HEK293 (cell line): ENCODE results near the gene SOX2.

ENCODE experiments used
- CTCF ChIA-PET: fragments of 350-600 bp; formaldehyde crosslinking; extraction: SDS; loops from one replicate; lab custom pipeline; 2021; ENCODE audit warnings: antibody characterized with exemption; lab: Yijun Ruan, JAX
- POLR2A ChIA-PET: fragments of 300-600 bp; formaldehyde crosslinking; extraction: SDS; loops from one replicate; lab custom pipeline; 2020; ENCODE audit warnings: antibody characterized with exemption, inconsistent platforms; lab: Yijun Ruan, JAX
- H3K27ac ChIP-seq: fragments of 200-500 bp; sonication (Bioruptor generic); 2 replicates; pipeline ENCODE4 v1.5.1; 2014; ENCODE audit warnings: low read depth, low read length, control low read depth, inconsistent platforms; ENCODE audit errors: extremely low read depth
- H3K36me3 ChIP-seq, 2 experiments: fragments of 200-500 bp in 1 of 2; sonication (Bioruptor generic) in 1 of 2; 1 replicate in 1 of 2; 2 replicates in 1 of 2; pipeline ENCODE4 v1.5.1; 2014 to 2017; ENCODE audit warnings: inconsistent platforms in 2 of 2, low read length in 2 of 2; ENCODE audit not compliant: control insufficient read depth in 2 of 2, insufficient read depth in 1 of 2
- H3K4me1 ChIP-seq: fragments of 200-500 bp; sonication (Bioruptor generic); 2 replicates; pipeline ENCODE4 v1.5.1; 2014; ENCODE audit warnings: mild to moderate bottlenecking, low read length, inconsistent platforms; ENCODE audit not compliant: control insufficient read depth, insufficient read depth
- H3K4me3 ChIP-seq: 2 replicates; pipeline ENCODE4 v1.5.1; 2011; ENCODE audit warnings: low read depth, mild to moderate bottlenecking, control low read depth, low read length, moderate library complexity
- H3K9me3 ChIP-seq: fragments of 200-500 bp; sonication (Bioruptor generic); 2 replicates; pipeline ENCODE4 v1.5.1; 2014; ENCODE audit warnings: low read depth, low read length, inconsistent platforms; ENCODE audit not compliant: control insufficient read depth, insufficient read depth
- EGR2 ChIP-seq: fragments of 450-650 bp; formaldehyde crosslinking; IDR thresholded peaks from 2 replicates; pipeline ENCODE4 v1.5.1; 2016; ENCODE audit warnings: low read depth, missing biosample characterization, missing genetic modification characterization
- KLF1 ChIP-seq: fragments of 450-650 bp; formaldehyde crosslinking; IDR thresholded peaks from 2 replicates; pipeline ENCODE4 v1.5.1; 2016; ENCODE audit warnings: missing biosample characterization, missing genetic modification characterization
- MEIS1 ChIP-seq: sonication (generic); formaldehyde crosslinking; IDR thresholded peaks from 2 replicates; pipeline ENCODE4 v1.8.1; 2022; ENCODE audit warnings: missing genetic modification reagents, mild to moderate bottlenecking, borderline replicate concordance
- SP2 ChIP-seq: fragments of 450-650 bp; formaldehyde crosslinking; IDR thresholded peaks from 2 replicates; pipeline ENCODE4 v1.5.1; 2016; ENCODE audit warnings: missing biosample characterization, missing genetic modification characterization
- ZFP3 ChIP-seq: fragments of 450-650 bp; formaldehyde crosslinking; IDR thresholded peaks from 2 replicates; pipeline ENCODE4 v1.5.1; 2016; ENCODE audit warnings: low read depth, missing biosample characterization, missing genetic modification characterization
- ZNF16 ChIP-seq: fragments of 450-650 bp; formaldehyde crosslinking; IDR thresholded peaks from 2 replicates; pipeline ENCODE4 v1.5.1; 2016; ENCODE audit warnings: low read depth, missing biosample characterization, missing genetic modification characterization
- ZNF169 ChIP-seq: fragments of 450-650 bp; formaldehyde crosslinking; IDR thresholded peaks from 2 replicates; pipeline ENCODE4 v1.5.1; 2016; ENCODE audit warnings: missing biosample characterization, missing genetic modification characterization
- ZNF529 ChIP-seq: fragments of 450-650 bp; formaldehyde crosslinking; IDR thresholded peaks from 2 replicates; pipeline ENCODE4 v1.5.1; 2017; ENCODE audit warnings: missing genetic modification characterization, missing biosample characterization; ENCODE audit not compliant: insufficient replicate concordance
- ZNF548 ChIP-seq: fragments of 450-650 bp; formaldehyde crosslinking; IDR thresholded peaks from 2 replicates; pipeline ENCODE4 v1.5.1; 2016; ENCODE audit warnings: missing biosample characterization, missing genetic modification characterization
- ZNF561 ChIP-seq: fragments of 450-650 bp; IDR thresholded peaks from 2 replicates; pipeline ENCODE4 v1.5.1; 2018; ENCODE audit warnings: missing biosample characterization, missing genetic modification characterization, borderline replicate concordance
- ZNF768 ChIP-seq: fragments of 450-650 bp; formaldehyde crosslinking; IDR thresholded peaks from 2 replicates; pipeline ENCODE4 v1.5.1; 2018; ENCODE audit warnings: missing biosample characterization, mild to moderate bottlenecking, missing genetic modification characterization
- TF ChIP-seq, protein P1 (sequence below): fragments of 450-650 bp; formaldehyde crosslinking; IDR thresholded peaks from 2 replicates; pipeline ENCODE4 v1.5.1; 2016; ENCODE audit warnings: missing biosample characterization, missing genetic modification characterization
- TF ChIP-seq, protein P2 (sequence below): fragments of 450-650 bp; formaldehyde crosslinking; IDR thresholded peaks from 2 replicates; pipeline ENCODE4 v1.5.1; 2016; ENCODE audit warnings: missing biosample characterization, missing genetic modification characterization
- TF ChIP-seq, protein P3 (sequence below): fragments of 450-650 bp; formaldehyde crosslinking; IDR thresholded peaks from 2 replicates; pipeline ENCODE4 v1.5.1; 2016; ENCODE audit warnings: missing biosample characterization, missing genetic modification characterization
- TF ChIP-seq, protein P4 (sequence below): fragments of 450-650 bp; formaldehyde crosslinking; IDR thresholded peaks from 2 replicates; pipeline ENCODE4 v1.5.1; 2016; ENCODE audit warnings: missing biosample characterization, missing genetic modification characterization, borderline replicate concordance
- TF ChIP-seq, protein P5 (sequence below): fragments of 450-650 bp; formaldehyde crosslinking; optimal IDR thresholded peaks from 2 replicates; pipeline ENCODE3; 2016; ENCODE audit warnings: missing biosample characterization, mild to moderate bottlenecking, missing genetic modification characterization
- TF ChIP-seq, protein P6 (sequence below): fragments of 450-650 bp; formaldehyde crosslinking; IDR thresholded peaks from 2 replicates; pipeline ENCODE4 v1.5.1; 2016; ENCODE audit warnings: missing biosample characterization, missing genetic modification characterization
- TF ChIP-seq, protein P7 (sequence below): fragments of 450-650 bp; formaldehyde crosslinking; IDR thresholded peaks from 2 replicates; pipeline ENCODE4 v1.5.1; 2016; ENCODE audit warnings: missing biosample characterization, missing genetic modification characterization, borderline replicate concordance

Gene SOX2

DNA sequence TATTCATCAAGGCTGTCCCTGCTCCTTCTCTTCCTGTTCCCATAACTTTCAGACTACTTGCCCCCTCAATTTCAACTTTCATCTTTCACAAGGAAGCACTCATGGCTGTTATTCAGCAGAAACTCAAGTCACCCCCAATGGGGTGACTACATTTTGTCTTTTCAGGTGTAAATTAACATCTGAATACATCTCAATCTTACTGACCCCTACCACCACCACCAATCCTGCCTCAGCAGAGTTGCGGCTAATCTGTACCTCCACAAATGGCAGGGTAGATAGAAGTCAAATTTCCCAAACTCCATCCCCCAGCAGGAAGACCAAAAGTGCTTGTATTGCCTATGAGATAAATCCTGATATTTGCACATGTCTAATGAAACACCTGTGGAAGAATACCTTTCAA lies 19.2 kb downstream of the SOX2 start (continued):
- TF ChIP-seq, protein P1, sequence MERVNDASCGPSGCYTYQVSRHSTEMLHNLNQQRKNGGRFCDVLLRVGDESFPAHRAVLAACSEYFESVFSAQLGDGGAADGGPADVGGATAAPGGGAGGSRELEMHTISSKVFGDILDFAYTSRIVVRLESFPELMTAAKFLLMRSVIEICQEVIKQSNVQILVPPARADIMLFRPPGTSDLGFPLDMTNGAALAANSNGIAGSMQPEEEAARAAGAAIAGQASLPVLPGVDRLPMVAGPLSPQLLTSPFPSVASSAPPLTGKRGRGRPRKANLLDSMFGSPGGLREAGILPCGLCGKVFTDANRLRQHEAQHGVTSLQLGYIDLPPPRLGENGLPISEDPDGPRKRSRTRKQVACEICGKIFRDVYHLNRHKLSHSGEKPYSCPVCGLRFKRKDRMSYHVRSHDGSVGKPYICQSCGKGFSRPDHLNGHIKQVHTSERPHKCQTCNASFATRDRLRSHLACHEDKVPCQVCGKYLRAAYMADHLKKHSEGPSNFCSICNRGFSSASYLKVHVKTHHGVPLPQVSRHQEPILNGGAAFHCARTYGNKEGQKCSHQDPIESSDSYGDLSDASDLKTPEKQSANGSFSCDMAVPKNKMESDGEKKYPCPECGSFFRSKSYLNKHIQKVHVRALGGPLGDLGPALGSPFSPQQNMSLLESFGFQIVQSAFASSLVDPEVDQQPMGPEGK = no peak
- TF ChIP-seq ZNF529 (no peak), ZNF561 (tag by site-specific recombination) (no peak), SP2 (tag by site-specific recombination) (no peak), KLF1 (no peak), ZNF768 (tag by site-specific recombination) (no peak)
- TF ChIP-seq, protein P2, sequence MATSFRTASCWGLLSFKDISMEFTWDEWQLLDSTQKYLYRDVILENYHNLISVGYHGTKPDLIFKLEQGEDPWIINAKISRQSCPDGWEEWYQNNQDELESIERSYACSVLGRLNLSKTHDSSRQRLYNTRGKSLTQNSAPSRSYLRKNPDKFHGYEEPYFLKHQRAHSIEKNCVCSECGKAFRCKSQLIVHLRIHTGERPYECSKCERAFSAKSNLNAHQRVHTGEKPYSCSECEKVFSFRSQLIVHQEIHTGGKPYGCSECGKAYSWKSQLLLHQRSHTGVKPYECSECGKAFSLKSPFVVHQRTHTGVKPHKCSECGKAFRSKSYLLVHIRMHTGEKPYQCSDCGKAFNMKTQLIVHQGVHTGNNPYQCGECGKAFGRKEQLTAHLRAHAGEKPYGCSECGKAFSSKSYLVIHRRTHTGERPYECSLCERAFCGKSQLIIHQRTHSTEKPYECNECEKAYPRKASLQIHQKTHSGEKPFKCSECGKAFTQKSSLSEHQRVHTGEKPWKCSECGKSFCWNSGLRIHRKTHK (tag by site-specific recombination) = no peak
- TF ChIP-seq, protein P3, sequence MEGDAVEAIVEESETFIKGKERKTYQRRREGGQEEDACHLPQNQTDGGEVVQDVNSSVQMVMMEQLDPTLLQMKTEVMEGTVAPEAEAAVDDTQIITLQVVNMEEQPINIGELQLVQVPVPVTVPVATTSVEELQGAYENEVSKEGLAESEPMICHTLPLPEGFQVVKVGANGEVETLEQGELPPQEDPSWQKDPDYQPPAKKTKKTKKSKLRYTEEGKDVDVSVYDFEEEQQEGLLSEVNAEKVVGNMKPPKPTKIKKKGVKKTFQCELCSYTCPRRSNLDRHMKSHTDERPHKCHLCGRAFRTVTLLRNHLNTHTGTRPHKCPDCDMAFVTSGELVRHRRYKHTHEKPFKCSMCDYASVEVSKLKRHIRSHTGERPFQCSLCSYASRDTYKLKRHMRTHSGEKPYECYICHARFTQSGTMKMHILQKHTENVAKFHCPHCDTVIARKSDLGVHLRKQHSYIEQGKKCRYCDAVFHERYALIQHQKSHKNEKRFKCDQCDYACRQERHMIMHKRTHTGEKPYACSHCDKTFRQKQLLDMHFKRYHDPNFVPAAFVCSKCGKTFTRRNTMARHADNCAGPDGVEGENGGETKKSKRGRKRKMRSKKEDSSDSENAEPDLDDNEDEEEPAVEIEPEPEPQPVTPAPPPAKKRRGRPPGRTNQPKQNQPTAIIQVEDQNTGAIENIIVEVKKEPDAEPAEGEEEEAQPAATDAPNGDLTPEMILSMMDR (tag by site-specific recombination) = no peak

DNA sequence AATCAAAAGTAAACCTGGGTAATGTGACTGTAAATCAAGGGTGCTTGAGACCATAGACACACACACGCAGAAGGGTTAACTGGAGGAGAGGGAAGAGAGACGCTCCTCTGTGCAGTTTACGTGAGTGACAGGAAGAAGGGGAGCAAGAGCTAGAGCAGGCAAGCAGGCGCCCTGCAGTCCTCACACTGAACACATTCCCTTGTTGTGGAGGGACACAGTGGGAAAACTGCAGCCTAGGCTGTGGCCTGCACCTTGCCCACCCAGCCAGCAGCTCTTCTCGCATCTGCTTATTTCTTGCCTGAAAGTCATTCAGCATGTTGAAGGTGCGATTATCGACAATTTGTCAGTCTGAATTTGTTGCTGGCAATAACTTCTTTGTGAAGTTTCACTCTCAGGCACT lies 24.2 kb downstream of the SOX2 start:
- Histone ChIP-seq H3K4me3 (no peak overlapping the region), H3K9me3 (no peaks in the 10 kb centered on the region), H3K36me3 (no peaks in the 10 kb centered on the region), H3K27ac (no peak overlapping the region), H3K4me1 (no peaks in the 10 kb centered on the region)
- ChIA-PET CTCF (no interaction called here), POLR2A (no interaction called here)
- TF ChIP-seq ZNF548 (tag by site-specific recombination) = no peak
- TF ChIP-seq EGR2 = no peak
- TF ChIP-seq, protein P4, sequence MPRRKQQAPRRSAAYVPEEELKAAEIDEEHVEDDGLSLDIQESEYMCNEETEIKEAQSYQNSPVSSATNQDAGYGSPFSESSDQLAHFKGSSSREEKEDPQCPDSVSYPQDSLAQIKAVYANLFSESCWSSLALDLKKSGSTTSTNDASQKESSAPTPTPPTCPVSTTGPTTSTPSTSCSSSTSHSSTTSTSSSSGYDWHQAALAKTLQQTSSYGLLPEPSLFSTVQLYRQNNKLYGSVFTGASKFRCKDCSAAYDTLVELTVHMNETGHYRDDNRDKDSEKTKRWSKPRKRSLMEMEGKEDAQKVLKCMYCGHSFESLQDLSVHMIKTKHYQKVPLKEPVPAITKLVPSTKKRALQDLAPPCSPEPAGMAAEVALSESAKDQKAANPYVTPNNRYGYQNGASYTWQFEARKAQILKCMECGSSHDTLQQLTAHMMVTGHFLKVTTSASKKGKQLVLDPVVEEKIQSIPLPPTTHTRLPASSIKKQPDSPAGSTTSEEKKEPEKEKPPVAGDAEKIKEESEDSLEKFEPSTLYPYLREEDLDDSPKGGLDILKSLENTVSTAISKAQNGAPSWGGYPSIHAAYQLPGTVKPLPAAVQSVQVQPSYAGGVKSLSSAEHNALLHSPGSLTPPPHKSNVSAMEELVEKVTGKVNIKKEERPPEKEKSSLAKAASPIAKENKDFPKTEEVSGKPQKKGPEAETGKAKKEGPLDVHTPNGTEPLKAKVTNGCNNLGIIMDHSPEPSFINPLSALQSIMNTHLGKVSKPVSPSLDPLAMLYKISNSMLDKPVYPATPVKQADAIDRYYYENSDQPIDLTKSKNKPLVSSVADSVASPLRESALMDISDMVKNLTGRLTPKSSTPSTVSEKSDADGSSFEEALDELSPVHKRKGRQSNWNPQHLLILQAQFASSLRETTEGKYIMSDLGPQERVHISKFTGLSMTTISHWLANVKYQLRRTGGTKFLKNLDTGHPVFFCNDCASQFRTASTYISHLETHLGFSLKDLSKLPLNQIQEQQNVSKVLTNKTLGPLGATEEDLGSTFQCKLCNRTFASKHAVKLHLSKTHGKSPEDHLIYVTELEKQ (tag by site-specific recombination) = no peak
- TF ChIP-seq, protein P5, sequence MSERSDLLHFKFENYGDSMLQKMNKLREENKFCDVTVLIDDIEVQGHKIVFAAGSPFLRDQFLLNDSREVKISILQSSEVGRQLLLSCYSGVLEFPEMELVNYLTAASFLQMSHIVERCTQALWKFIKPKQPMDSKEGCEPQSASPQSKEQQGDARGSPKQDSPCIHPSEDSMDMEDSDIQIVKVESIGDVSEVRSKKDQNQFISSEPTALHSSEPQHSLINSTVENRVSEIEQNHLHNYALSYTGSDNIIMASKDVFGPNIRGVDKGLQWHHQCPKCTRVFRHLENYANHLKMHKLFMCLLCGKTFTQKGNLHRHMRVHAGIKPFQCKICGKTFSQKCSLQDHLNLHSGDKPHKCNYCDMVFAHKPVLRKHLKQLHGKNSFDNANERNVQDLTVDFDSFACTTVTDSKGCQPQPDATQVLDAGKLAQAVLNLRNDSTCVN (tag by site-specific recombination) = no peak
- no peak for TF ChIP-seq ZFP3 (tag by site-specific recombination)
- TF ChIP-seq MEIS1 (CRISPR knock-in tag) = no peak
- no peak for TF ChIP-seq ZNF768 (tag by site-specific recombination)
- TF ChIP-seq, protein P6, sequence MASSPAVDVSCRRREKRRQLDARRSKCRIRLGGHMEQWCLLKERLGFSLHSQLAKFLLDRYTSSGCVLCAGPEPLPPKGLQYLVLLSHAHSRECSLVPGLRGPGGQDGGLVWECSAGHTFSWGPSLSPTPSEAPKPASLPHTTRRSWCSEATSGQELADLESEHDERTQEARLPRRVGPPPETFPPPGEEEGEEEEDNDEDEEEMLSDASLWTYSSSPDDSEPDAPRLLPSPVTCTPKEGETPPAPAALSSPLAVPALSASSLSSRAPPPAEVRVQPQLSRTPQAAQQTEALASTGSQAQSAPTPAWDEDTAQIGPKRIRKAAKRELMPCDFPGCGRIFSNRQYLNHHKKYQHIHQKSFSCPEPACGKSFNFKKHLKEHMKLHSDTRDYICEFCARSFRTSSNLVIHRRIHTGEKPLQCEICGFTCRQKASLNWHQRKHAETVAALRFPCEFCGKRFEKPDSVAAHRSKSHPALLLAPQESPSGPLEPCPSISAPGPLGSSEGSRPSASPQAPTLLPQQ (tag by site-specific recombination) = no peak
- TF ChIP-seq ZNF16 (tag by site-specific recombination) = no peak
- TF ChIP-seq ZNF169 (tag by site-specific recombination) = no peak
- TF ChIP-seq, protein P7, sequence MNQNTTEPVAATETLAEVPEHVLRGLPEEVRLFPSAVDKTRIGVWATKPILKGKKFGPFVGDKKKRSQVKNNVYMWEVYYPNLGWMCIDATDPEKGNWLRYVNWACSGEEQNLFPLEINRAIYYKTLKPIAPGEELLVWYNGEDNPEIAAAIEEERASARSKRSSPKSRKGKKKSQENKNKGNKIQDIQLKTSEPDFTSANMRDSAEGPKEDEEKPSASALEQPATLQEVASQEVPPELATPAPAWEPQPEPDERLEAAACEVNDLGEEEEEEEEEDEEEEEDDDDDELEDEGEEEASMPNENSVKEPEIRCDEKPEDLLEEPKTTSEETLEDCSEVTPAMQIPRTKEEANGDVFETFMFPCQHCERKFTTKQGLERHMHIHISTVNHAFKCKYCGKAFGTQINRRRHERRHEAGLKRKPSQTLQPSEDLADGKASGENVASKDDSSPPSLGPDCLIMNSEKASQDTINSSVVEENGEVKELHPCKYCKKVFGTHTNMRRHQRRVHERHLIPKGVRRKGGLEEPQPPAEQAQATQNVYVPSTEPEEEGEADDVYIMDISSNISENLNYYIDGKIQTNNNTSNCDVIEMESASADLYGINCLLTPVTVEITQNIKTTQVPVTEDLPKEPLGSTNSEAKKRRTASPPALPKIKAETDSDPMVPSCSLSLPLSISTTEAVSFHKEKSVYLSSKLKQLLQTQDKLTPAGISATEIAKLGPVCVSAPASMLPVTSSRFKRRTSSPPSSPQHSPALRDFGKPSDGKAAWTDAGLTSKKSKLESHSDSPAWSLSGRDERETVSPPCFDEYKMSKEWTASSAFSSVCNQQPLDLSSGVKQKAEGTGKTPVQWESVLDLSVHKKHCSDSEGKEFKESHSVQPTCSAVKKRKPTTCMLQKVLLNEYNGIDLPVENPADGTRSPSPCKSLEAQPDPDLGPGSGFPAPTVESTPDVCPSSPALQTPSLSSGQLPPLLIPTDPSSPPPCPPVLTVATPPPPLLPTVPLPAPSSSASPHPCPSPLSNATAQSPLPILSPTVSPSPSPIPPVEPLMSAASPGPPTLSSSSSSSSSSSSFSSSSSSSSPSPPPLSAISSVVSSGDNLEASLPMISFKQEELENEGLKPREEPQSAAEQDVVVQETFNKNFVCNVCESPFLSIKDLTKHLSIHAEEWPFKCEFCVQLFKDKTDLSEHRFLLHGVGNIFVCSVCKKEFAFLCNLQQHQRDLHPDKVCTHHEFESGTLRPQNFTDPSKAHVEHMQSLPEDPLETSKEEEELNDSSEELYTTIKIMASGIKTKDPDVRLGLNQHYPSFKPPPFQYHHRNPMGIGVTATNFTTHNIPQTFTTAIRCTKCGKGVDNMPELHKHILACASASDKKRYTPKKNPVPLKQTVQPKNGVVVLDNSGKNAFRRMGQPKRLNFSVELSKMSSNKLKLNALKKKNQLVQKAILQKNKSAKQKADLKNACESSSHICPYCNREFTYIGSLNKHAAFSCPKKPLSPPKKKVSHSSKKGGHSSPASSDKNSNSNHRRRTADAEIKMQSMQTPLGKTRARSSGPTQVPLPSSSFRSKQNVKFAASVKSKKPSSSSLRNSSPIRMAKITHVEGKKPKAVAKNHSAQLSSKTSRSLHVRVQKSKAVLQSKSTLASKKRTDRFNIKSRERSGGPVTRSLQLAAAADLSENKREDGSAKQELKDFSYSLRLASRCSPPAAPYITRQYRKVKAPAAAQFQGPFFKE (tag by site-specific recombination) = no peak
